Thyroid gland (tissue), 4 donors: ENCODE data around the gene BICDL2. TPM values are rescaled to one million over a fixed set of nuclear protein-coding genes. Genes with fewer than 3 reads are reported as not detected.
"Not testable (repeated sequence)": the region's sequence is repeated elsewhere in the genome, so short reads cannot be mapped to it uniquely, and the experiment has no call there.

Experiments used
- DNase-seq, 2 donors: peaks; one replicate each; pipeline ENCODE4 v3.0.0-alpha.2; 2019
- H3K27ac ChIP-seq, 3 donors: fragments of 200-600 bp; sonication (generic); 1 replicate in 2 of 3; 2 replicates in 1 of 3; pipeline ENCODE4 v1.5.1; 2016 to 2019; ENCODE audit warnings: mild to moderate bottlenecking in 1 of 3, moderate library complexity in 1 of 3
- H3K27me3 ChIP-seq: fragments of 200-600 bp; sonication (generic); one replicate; pipeline ENCODE4 v1.5.1; 2019
- H3K36me3 ChIP-seq, 2 donors: fragments of 200-600 bp; sonication (generic); one replicate each; pipeline ENCODE4 v1.5.1; 2016 to 2019
- H3K4me1 ChIP-seq, 2 donors: fragments of 200-600 bp; sonication (generic); one replicate each; pipeline ENCODE4 v1.5.1; 2017 to 2019
- H3K4me3 ChIP-seq, 3 donors: fragments of 200-600 bp; sonication (generic); replicated peaks in 1 of 3; 1 replicate in 2 of 3; 2 replicates in 1 of 3; pipeline ENCODE4 v1.5.1; 2016; ENCODE audit warnings: mild to moderate bottlenecking in 1 of 3
- H3K9me3 ChIP-seq: fragments of 200-600 bp; sonication (generic); one replicate; pipeline ENCODE4 v1.5.1; 2017
- POLR2A ChIP-seq, 2 donors: fragments of 450-650 bp; IDR thresholded peaks; one replicate each; pipeline ENCODE4 v1.6.1; 2017; ENCODE audit warnings: antibody characterized with exemption in 2 of 2, mild to moderate bottlenecking in 2 of 2, moderate library complexity in 1 of 2
- WGBS, 2 donors: methylation state at CpG; one replicate each; pipeline ENCODE4 v1.1.5; 2017; 5-methylcytosine and 5-hydroxymethylcytosine counted together
- intact Hi-C: fragments of 100-400 bp; cut with DNase I; formaldehyde crosslinking; loops from one replicate; pipeline ENCODE4 v1.15.1; 2023
- total RNA-seq, 4 donors: library from RNA; depleted of rRNA; stranded (reverse); fragments of >200 nt; gene quantifications; one replicate each; pipeline ENCODE4 v1.2.3, GENCODE V29; 2016
- TF ChIP-seq, protein P1 (sequence below), 6 experiments: fragments of 200-600 bp in 3 of 6; fragments of 450-650 bp in 3 of 6; sonication (generic) in 3 of 6; IDR thresholded peaks; one replicate each; pipeline ENCODE4 v1.5.1; 2016 to 2019; ENCODE audit warnings: antibody characterized with exemption in 6 of 6, mild to moderate bottlenecking in 2 of 6, inconsistent platforms in 1 of 6, moderate library complexity in 1 of 6

The BICDL2 gene
- total RNA-seq, 4 donors from 2014 or later: 7.3 to 17.8 (median 14.6) TPM

DNA sequence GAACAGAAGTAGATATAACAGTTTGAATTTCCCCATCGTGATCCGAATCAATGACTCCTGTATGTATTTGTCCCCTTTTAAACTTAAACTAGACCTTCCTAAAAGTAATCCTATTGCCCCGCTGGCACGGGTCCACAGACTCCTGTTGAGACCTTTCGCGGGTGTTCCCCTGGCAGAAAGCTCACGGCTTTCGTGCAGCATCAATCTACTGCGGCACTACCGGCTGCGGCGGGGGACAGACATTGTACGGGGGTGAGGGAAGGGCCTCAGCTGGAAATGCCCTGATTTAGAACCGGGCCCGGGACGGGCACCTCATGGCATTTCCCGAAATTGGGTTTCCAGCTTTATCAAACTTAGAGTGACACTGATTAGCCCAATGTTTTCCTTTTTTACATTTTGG lies 43.3 kb upstream of the BICDL2 start:
- Histone ChIP-seq H3K36me3 (no peaks in the 10 kb centered on the region), H3K9me3 (no peaks in the 10 kb centered on the region), H3K4me3 (no peak overlapping the region), H3K27me3 (no peaks in the 10 kb centered on the region), H3K4me1 (no peaks in the 10 kb centered on the region), H3K27ac (no peak overlapping the region)
- DNase-seq: no peak
- 91 to 93% methylated on average over 17 of the region's 17 CpGs for WGBS, 2 donors
- intact Hi-C loops: no loop called here
- TF ChIP-seq, protein P1, sequence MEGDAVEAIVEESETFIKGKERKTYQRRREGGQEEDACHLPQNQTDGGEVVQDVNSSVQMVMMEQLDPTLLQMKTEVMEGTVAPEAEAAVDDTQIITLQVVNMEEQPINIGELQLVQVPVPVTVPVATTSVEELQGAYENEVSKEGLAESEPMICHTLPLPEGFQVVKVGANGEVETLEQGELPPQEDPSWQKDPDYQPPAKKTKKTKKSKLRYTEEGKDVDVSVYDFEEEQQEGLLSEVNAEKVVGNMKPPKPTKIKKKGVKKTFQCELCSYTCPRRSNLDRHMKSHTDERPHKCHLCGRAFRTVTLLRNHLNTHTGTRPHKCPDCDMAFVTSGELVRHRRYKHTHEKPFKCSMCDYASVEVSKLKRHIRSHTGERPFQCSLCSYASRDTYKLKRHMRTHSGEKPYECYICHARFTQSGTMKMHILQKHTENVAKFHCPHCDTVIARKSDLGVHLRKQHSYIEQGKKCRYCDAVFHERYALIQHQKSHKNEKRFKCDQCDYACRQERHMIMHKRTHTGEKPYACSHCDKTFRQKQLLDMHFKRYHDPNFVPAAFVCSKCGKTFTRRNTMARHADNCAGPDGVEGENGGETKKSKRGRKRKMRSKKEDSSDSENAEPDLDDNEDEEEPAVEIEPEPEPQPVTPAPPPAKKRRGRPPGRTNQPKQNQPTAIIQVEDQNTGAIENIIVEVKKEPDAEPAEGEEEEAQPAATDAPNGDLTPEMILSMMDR (IDR thresholded peaks at IDR 0.05): no peak
- TF ChIP-seq POLR2A (IDR thresholded peaks at IDR 0.05): no peak

DNA sequence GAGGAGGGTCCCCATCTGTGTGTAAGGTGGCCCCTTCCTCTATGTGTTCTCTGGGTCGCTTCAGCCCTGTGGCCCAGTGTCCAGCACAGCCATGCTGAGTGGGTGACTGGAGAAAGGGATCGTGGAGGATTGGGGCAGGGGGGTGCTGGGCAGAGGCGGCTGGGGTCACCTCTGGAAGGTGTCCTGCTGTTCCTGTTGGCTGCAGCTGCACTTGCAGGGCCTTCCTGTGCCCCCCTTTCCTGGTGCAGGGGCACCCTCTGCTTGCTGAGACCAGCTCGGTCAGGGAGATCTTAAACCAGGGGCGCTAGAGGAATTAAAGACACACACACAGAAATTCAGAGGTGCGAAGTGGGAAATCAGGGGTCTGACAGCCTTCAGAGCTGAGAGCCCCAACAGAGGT lies 39.8 kb upstream of the BICDL2 start:
- intact Hi-C loops: no loop called here
- Histone ChIP-seq H3K27ac (no peak overlapping the region), H3K4me3 (no peak overlapping the region), H3K9me3 (no peaks in the 10 kb centered on the region), H3K36me3 (no peaks in the 10 kb centered on the region), H3K27me3 (no peaks in the 10 kb centered on the region), H3K4me1 (no peaks in the 10 kb centered on the region)
- no peak for DNase-seq
- TF ChIP-seq, protein P1 (IDR thresholded peaks at IDR 0.05): no peak
- TF ChIP-seq POLR2A (IDR thresholded peaks at IDR 0.05): no peak
- WGBS, 2 donors: 85 to 93% methylated on average over 6 of the region's 6 CpGs

DNA sequence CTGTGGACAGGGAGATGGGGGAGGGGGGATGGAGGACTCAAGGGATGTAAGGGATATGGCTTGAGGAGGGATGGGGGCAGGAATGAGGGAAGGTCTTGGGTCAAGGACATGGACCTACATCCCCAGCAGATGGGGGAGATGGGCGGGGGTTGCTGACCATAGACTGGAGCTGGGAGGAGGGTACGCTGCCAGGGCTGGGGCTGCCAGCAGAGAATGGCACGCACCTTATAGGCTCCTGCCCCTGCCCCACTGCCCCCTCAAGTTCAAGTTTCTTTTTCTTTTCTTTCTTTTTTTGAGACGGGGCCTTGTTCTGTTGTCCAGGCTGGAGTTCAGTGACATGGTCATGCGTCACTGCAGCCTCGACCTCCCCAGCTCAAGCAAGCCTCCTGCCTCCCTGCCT lies 39.2 kb upstream of the BICDL2 start:
- H3K4me1 ChIP-seq, DNase-seq, H3K27me3 ChIP-seq, H3K27ac ChIP-seq, H3K4me3 ChIP-seq, H3K36me3 ChIP-seq, H3K9me3 ChIP-seq, intact Hi-C loops: not testable (repeated sequence)
- WGBS, 2 donors: 89 to 92% methylated on average over 6 of the region's 6 CpGs

DNA sequence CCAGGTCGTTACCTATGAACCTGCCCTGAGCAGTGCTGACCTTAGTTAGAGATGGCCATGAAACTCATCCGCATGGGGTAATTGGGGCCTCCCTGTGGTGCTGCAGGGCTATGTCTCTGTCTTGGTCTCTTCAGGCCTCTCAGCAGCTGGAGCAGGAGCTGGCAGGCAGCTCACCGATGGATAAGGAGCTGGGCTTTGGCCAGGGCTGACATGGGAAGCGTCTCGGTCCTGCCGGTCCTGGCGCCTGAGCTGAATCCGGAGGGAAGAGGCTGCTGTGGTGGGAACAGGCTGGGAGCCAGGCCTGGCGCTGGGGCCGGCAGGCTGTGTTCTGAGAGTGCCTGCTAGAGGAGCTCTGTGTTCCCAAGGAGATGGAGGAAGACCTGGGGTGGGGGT lies 38.8 kb upstream of the BICDL2 start:
- H3K27me3 ChIP-seq: no peaks in the 10 kb centered on the region
- intact Hi-C loops: no loop called here
- no peak for TF ChIP-seq POLR2A (IDR thresholded peaks at IDR 0.05)
- TF ChIP-seq, protein P1 (IDR thresholded peaks at IDR 0.05): no peak
- no peaks in the 10 kb centered on the region for H3K36me3 ChIP-seq
- WGBS, 2 donors: 4 to 40% methylated on average over 9 to 10 of the region's 10 CpGs
- no peak for DNase-seq
- no peak overlapping the region for H3K27ac ChIP-seq
- H3K4me1 ChIP-seq: no peaks in the 10 kb centered on the region
- no peak overlapping the region for H3K4me3 ChIP-seq
- no peaks in the 10 kb centered on the region for H3K9me3 ChIP-seq

DNA sequence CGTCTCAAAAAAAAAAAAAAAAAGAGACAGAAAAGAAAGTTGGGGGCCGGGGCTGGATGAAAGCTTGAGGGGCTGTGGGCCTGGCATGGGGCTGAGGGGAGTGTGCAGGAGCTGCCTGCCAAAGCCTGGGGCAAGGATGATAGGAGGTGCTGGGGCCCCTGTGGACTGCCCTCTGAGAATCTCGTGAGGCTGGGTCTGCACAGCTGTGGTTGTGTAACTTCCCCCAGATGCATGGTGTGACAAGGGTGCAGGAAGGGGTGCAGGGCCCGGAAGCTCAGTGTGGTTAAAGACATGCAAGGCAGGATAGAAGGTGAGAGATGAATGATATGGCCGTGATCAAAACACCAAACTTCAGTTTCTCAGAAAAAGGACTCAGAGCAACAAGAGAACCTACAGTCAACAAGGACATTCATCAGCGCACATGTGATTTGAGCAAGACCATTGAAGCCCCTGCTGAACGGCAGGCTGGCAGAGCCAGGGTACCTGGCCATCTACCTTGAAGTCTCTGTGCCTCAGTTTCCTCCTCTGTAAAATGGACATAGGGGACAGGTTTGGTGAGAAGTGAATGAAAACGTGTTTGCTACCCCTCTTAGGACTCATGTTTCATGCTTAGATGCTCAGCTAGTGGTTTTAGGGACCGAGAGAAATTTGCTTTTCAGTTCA lies 38.2 kb upstream of the BICDL2 start:
- DNase-seq: peak in 1 of 2 donors; percentile 29
- no peak for TF ChIP-seq POLR2A (IDR thresholded peaks at IDR 0.05)
- TF ChIP-seq, protein P1 (IDR thresholded peaks at IDR 0.05): no peak
- intact Hi-C loops: no loop called here
- Histone ChIP-seq H3K36me3 (no peaks in the 10 kb centered on the region), H3K4me1 (no peaks in the 10 kb centered on the region), H3K27ac (no peak overlapping the region), H3K27me3 (no peaks in the 10 kb centered on the region), H3K9me3 (no peaks in the 10 kb centered on the region), H3K4me3 (no peak overlapping the region)
- WGBS, 2 donors: 54 to 65% methylated on average over 7 to 9 of the region's 9 CpGs
